Measurements from ENCODE around the gene ZNF341.

The ZNF341 gene

GRCh38 chr20:33825340-33826269 is 93.8 kb downstream of the ZNF341 start:
- no peak for DNase-seq (ENCODE audit: low read depth)

GRCh38 chr20:33826270-33826897 is 94.6 kb downstream of the ZNF341 start:
- no peak for DNase-seq (ENCODE audit: low read depth)

- DNase-seq (ENCODE audit: low read depth) = no peak
These were observed 95.3 kb downstream of the ZNF341 start for GRCh38 chr20:33827109-33827508.

GRCh38 chr20:33827634-33828325 is 96.0 kb downstream of the ZNF341 start:
- DNase-seq (ENCODE audit: low read depth) = no peak

GRCh38 chr20:33828326-33828844 is 96.6 kb downstream of the ZNF341 start:
- DNase-seq (ENCODE audit: low read depth) = no peak

GRCh38 chr20:33828967-33829560 is 97.3 kb downstream of the ZNF341 start:
- no peak for DNase-seq (ENCODE audit: low read depth)

- no peak for DNase-seq (ENCODE audit: low read depth)
These were observed 97.8 kb downstream of the ZNF341 start for GRCh38 chr20:33829636-33830035.

- DNase-seq (ENCODE audit: low read depth) = no peak
These were observed 98.6 kb downstream of the ZNF341 start for GRCh38 chr20:33830371-33830770.

- DNase-seq (ENCODE audit: low read depth) = no peak
These were observed 100.5 kb downstream of the ZNF341 start for GRCh38 chr20:33832103-33832804.

GRCh38 chr20:33833333-33833732 is 101.5 kb downstream of the ZNF341 start:
- no peak for DNase-seq (ENCODE audit: low read depth)

GRCh38 chr20:33835615-33836172 is 103.9 kb downstream of the ZNF341 start:
- DNase-seq (ENCODE audit: low read depth) = no peak

- no peak for DNase-seq (ENCODE audit: low read depth)
These were observed 104.5 kb downstream of the ZNF341 start for GRCh38 chr20:33836277-33836676.

- no peak for DNase-seq (ENCODE audit: low read depth)
These were observed 105.5 kb downstream of the ZNF341 start for GRCh38 chr20:33837096-33837830.

- no peak for DNase-seq (ENCODE audit: low read depth)
These were observed 106.5 kb downstream of the ZNF341 start for GRCh38 chr20:33838035-33838864.

- no peak for DNase-seq (ENCODE audit: low read depth)
These were observed 107.8 kb downstream of the ZNF341 start for GRCh38 chr20:33839591-33839990.

GRCh38 chr20:33840160-33840559 is 108.4 kb downstream of the ZNF341 start:
- DNase-seq (ENCODE audit: low read depth) = no peak

GRCh38 chr20:33840759-33841435 is 109.1 kb downstream of the ZNF341 start:
- no peak for DNase-seq (ENCODE audit: low read depth)

GRCh38 chr20:33841436-33841799 is 109.6 kb downstream of the ZNF341 start:
- no peak for DNase-seq (ENCODE audit: low read depth)
